HG02588 (cell line): ENCODE results near the gene CCDC88C.

Experiments
- ATAC-seq: cut with Tn5 transposase; IDR thresholded peaks from one replicate; pipeline ENCODE4 v1.9.1; 2021; ENCODE audit warnings: mild to moderate bottlenecking, moderate library complexity; ENCODE audit not compliant: unreplicated experiment

The CCDC88C gene

GRCh38 chr14:91313852-91314251 is 103.8 kb downstream of the CCDC88C start:
- no peak for ATAC-seq

DNA sequence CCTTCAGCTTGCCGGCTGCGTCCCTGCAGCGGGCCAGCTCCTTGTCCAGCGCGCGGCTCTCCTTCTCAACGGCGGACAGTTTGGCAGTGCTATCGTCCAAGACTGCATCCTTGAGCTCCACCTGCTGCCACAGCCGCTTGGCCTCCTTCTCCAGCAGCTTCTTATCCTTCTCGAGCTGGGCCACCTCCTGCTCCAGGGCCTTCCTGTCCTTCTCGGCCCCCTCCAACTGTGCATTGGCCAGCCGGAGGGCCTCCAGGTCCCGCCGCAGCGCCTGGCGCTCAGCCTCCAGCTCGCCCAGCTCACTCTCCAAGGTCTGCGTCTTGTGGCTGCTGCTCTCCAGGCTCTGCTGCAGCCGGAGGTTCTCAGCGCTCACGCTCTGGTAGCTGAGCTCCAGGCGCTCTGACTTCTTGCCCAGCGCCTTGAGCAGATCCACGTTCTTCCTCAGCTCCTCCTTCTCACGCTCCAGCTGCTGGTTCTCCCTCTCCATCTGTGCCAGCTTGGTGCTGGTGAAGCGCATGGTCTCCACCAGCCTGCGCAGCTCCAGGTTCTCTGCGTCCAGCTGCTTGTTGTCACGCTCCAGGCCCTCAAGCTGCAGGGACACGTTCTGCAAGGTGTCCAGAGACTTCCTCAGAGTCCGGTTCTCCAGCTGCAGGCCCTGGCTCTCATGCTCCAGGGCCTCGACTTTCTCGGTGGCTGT is 104.3 kb downstream of the CCDC88C start:
- no peak for ATAC-seq

DNA sequence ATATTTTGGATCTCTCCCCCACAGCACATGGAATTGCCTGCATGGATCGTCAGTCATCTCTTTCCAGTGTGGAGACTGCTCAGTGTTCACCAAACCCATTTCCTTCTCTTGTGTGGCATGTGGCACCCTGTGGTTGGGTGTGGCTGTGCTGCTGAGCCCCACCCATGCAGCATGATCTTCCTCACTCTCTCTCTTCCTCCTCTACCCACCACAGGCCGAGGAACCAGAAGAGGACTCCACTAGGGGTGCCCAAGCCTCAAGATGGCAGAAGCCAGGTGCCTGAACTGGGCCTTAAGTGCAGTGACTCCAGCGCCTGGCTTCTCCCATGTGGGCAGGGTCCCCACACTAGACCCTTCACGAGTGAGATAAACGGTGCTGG is 106.3 kb downstream of the CCDC88C start:
- no peak for ATAC-seq

- ATAC-seq: no peak
These were observed 106.9 kb downstream of the CCDC88C start for GRCh38 chr14:91310606-91311283.

DNA sequence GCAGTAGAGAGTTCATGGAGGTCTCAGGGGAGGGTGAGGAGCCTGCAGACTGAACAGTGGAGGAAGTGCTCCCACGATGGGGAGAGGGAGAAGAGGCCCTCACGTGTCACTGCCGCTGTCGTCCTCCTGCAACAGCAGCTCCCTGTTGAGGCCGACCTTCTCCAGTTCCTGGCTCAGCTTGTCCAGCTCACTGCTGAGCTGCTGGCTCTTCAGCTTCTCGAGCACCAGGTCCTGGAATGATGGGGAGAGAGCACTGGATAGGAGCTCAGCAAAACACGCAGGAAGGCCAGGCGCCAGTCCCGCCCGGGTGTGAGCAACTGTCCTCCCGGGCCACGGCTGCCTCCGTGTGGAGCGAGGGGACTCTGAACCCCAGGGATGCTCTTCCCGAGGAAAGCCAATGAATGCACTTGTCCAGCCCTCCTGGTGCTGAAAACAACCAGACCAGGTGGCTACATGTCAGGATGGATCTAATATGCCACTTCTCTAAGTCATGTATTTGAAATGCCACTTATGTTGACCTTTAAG is 107.8 kb downstream of the CCDC88C start:
- ATAC-seq: no peak

- ATAC-seq: no peak
These were observed 109.3 kb downstream of the CCDC88C start for GRCh38 chr14:91308337-91308736.

DNA sequence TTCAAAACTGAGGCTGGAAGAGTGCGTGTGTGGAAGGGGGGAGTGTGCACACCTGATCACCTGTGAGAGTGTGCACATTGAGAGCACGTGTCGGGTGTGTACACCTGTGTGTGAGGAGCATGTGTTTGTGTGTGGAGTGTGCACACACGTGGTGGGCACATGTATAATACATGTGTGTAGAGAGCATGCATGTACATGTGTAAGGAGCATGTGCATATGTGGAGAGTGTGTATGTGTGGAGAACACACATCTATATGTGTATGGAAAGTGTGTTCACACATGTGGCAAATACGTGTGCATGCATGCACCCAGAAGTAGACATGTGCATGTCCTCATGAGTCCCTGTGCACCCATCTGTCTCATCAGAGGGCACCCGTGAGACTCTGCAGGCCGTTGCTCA is 110.0 kb downstream of the CCDC88C start:
- ATAC-seq: no peak

DNA sequence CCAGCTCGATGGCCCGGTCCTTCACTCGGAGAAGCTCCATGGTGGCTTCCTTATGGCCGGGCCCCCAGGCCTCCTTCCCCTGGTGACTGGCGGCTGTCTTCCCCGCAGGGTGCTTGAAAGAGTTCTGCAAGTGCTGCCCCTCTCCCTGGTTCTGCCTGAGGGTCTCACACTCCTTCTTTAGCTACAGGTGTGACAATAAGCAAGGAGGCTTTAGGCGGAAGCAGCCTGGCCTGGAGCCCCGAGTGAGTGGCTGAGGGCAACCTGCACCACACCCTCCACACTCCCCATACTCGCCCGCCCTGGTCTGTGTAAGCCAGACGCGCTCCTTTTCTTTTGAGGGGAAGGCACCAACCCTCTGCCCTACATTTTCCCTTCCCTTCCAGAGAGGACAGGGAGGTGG is 110.6 kb downstream of the CCDC88C start:
- ATAC-seq: no peak

- no peak for ATAC-seq
These were observed 111.1 kb downstream of the CCDC88C start for GRCh38 chr14:91306547-91306946.

GRCh38 chr14:91305650-91306431 is 111.8 kb downstream of the CCDC88C start:
- no peak for ATAC-seq

GRCh38 chr14:91303924-91304229 is 113.7 kb downstream of the CCDC88C start:
- ATAC-seq: no peak

DNA sequence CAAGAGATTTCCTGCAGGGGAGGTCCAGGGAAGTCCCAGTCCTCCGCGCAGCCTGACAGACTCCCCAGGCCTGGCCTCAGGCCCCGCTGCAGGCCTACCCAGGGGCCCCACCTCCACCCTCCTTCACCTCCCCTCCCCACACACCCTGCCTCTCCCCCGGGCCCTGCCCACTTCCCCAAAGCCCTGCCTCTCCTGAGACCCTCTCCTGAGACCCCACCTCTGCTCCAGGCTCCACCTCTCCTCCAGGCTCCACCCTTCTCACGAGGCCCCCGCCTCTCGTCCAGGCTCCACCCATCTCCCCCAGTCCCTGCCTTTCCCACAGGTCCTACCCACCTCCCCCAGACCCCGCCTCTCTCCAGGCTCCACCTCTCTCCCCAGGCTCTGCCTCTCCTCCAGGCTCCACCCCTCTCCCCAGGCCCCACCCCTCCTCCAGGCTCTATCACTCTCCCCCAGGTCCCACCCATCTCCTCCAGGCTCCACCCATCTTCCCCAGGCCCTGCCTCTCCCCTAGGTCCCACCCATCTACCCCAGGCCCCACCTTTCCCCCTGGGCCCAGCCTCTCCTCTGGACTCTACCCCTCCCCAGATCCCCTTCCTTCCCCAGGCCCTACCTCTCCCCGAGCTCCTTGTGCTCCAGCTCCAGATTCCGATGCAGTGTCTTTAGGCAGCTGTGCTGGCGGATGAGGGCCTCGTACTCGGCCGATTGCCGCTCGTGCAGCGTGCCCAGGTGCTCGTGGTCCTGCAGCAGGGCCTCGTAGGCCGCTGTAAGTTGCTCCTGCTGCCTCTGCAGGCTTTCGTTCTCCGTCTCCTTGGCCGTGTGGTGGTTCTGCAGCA is 114.3 kb downstream of the CCDC88C start:
- no peak for ATAC-seq

GRCh38 chr14:91302391-91302790 is 115.2 kb downstream of the CCDC88C start:
- ATAC-seq: no peak

DNA sequence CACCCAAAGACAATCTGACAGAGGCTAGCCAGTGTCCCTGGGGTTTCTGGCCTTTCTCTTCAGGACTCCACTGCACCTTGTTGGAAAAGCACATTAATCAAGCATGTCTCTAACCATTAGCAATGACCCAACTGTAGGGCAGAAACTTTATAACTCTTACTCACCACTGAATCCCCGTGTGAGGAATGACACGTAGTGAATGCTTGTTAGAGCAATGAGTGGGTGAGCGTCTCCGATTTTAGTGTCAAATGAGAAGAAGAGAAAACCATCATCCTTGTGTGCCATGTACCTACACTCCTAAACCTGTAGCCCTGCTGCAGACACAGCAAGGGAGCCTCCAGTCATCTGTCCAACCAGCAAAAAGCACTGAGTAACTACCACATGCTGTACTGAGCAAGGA is 116.7 kb downstream of the CCDC88C start:
- ATAC-seq: no peak

- no peak for ATAC-seq
These were observed 117.2 kb downstream of the CCDC88C start for GRCh38 chr14:91300283-91300895.

- ATAC-seq: no peak
These were observed 118.2 kb downstream of the CCDC88C start for GRCh38 chr14:91299121-91300115.

- no peak for ATAC-seq
These were observed 119.0 kb downstream of the CCDC88C start for GRCh38 chr14:91298576-91298975.

- ATAC-seq: no peak
These were observed 120.4 kb downstream of the CCDC88C start for GRCh38 chr14:91297081-91297711.
